ENCODE data around the gene GLB1L. TPM values are rescaled to one million over a fixed set of nuclear protein-coding genes. Genes with fewer than 3 reads are reported as not detected.

GLB1L gene
- total RNA-seq, 1 donor, result 21.0 TPM

- Histone ChIP-seq H3K27me3 (ENCODE audit: insufficient read depth, low read length) (no peaks in the 10 kb centered on the region), H4K20me1 (ENCODE audit: insufficient read depth, low read length) (peaks cover 5% of the 10 kb centered on the region), H3K27ac (ENCODE audit: low read depth, low read length) (peak overlapping the region; percentile 51), H3K4me1 (ENCODE audit: insufficient read depth, low read length) (peaks cover 21% of the 10 kb centered on the region), H3K4me3 (ENCODE audit: insufficient read depth, low read length) (no peak overlapping the region), H2AFZ (ENCODE audit: low read length) (peak overlapping the region; percentile 22), H3K79me2 (ENCODE audit: insufficient read depth, low read length) (peaks cover under 1% of the 10 kb centered on the region), H3K4me2 (ENCODE audit: insufficient read depth, low read length) (no peak overlapping the region), H3K36me3 (ENCODE audit: insufficient read depth, low read length) (peaks cover 24% of the 10 kb centered on the region), H3K9me3 (ENCODE audit: low read depth, low read length) (no peaks in the 10 kb centered on the region)
- no peak for TF ChIP-seq CTCF (IDR thresholded peaks at IDR 0.05; ENCODE audit: extremely low read depth, low read depth, low read length)
- DNase-seq (ENCODE audit: insufficient read length, low spot score, missing footprints), result peak; percentile 87
These were observed 41.3 kb upstream of the GLB1L start for GRCh38 chr2:219286436-219287115.

- H3K79me2 ChIP-seq (ENCODE audit: insufficient read depth, low read length), result peaks cover 5% of the 10 kb centered on the region
- H4K20me1 ChIP-seq (ENCODE audit: insufficient read depth, low read length), result peaks cover 5% of the 10 kb centered on the region
- H3K4me1 ChIP-seq (ENCODE audit: insufficient read depth, low read length), result peaks cover 21% of the 10 kb centered on the region
- no peaks in the 10 kb centered on the region for H3K9me3 ChIP-seq (ENCODE audit: low read depth, low read length)
- no peak overlapping the region for H3K4me3 ChIP-seq (ENCODE audit: insufficient read depth, low read length)
- peaks cover 30% of the 10 kb centered on the region for H3K36me3 ChIP-seq (ENCODE audit: insufficient read depth, low read length)
- H3K27me3 ChIP-seq (ENCODE audit: insufficient read depth, low read length), result no peaks in the 10 kb centered on the region
- peak; percentile 92 for DNase-seq (ENCODE audit: insufficient read length, low spot score, missing footprints)
- TF ChIP-seq CTCF (IDR thresholded peaks at IDR 0.05; ENCODE audit: extremely low read depth, low read depth, low read length), result no peak
- no peak overlapping the region for H2AFZ ChIP-seq (ENCODE audit: low read length)
- H3K27ac ChIP-seq (ENCODE audit: low read depth, low read length), result peak overlapping the region; percentile 51
- no peak overlapping the region for H3K4me2 ChIP-seq (ENCODE audit: insufficient read depth, low read length)
These were observed 40.7 kb upstream of the GLB1L start for GRCh38 chr2:219285894-219286425.

- DNase-seq (ENCODE audit: insufficient read length, low spot score, missing footprints), result peak; percentile 75
- Histone ChIP-seq H2AFZ (ENCODE audit: low read length) (no peak overlapping the region), H3K79me2 (ENCODE audit: insufficient read depth, low read length) (peaks cover 9% of the 10 kb centered on the region), H3K9me3 (ENCODE audit: low read depth, low read length) (no peaks in the 10 kb centered on the region), H3K27ac (ENCODE audit: low read depth, low read length) (no peak overlapping the region), H3K4me1 (ENCODE audit: insufficient read depth, low read length) (peaks cover 23% of the 10 kb centered on the region), H3K4me3 (ENCODE audit: insufficient read depth, low read length) (no peak overlapping the region), H3K36me3 (ENCODE audit: insufficient read depth, low read length) (peaks cover 36% of the 10 kb centered on the region), H3K4me2 (ENCODE audit: insufficient read depth, low read length) (no peak overlapping the region), H4K20me1 (ENCODE audit: insufficient read depth, low read length) (peaks cover 5% of the 10 kb centered on the region), H3K27me3 (ENCODE audit: insufficient read depth, low read length) (no peaks in the 10 kb centered on the region)
- no peak for TF ChIP-seq CTCF (IDR thresholded peaks at IDR 0.05; ENCODE audit: extremely low read depth, low read depth, low read length)
These were observed 40.1 kb upstream of the GLB1L start for GRCh38 chr2:219285373-219285735.

- DNase-seq (ENCODE audit: insufficient read length, low spot score, missing footprints), result peak; percentile 41
- no peak for TF ChIP-seq CTCF (IDR thresholded peaks at IDR 0.05; ENCODE audit: extremely low read depth, low read depth, low read length)
- Histone ChIP-seq H3K4me1 (ENCODE audit: insufficient read depth, low read length) (peaks cover 23% of the 10 kb centered on the region), H3K9me3 (ENCODE audit: low read depth, low read length) (no peaks in the 10 kb centered on the region), H2AFZ (ENCODE audit: low read length) (no peak overlapping the region), H3K4me3 (ENCODE audit: insufficient read depth, low read length) (no peak overlapping the region), H3K79me2 (ENCODE audit: insufficient read depth, low read length) (peaks cover 15% of the 10 kb centered on the region), H4K20me1 (ENCODE audit: insufficient read depth, low read length) (peaks cover 7% of the 10 kb centered on the region), H3K4me2 (ENCODE audit: insufficient read depth, low read length) (no peak overlapping the region), H3K27me3 (ENCODE audit: insufficient read depth, low read length) (no peaks in the 10 kb centered on the region), H3K27ac (ENCODE audit: low read depth, low read length) (no peak overlapping the region), H3K36me3 (ENCODE audit: insufficient read depth, low read length) (peaks cover 38% of the 10 kb centered on the region)
These were observed 39.5 kb upstream of the GLB1L start for GRCh38 chr2:219284501-219285372.
